PFSK-1 (cell line): Measurements from ENCODE around the gene TBC1D25.

Source experiments
- FOXP2 ChIP-seq: optimal IDR thresholded peaks from 2 replicates; pipeline ENCODE3; 2011; ENCODE audit warnings: borderline replicate concordance, control low read depth, inconsistent platforms; ENCODE audit not compliant: insufficient read depth; ENCODE audit errors: extremely low read length, extremely low read depth
- POLR2AphosphoS5 ChIP-seq: IDR thresholded peaks from 2 replicates; pipeline ENCODE4 v1.6.1; 2012; ENCODE audit warnings: low read depth, mild to moderate bottlenecking, control low read depth, low read length, moderate library complexity
- SIN3A ChIP-seq: IDR thresholded peaks from 2 replicates; pipeline ENCODE4 v1.6.1; 2012; ENCODE audit warnings: mild to moderate bottlenecking, low read length, moderate library complexity, borderline replicate concordance; ENCODE audit not compliant: insufficient read depth
- TAF1 ChIP-seq: IDR thresholded peaks from 2 replicates; pipeline ENCODE4 v1.6.1; 2012; ENCODE audit warnings: low read length, control low read depth, borderline replicate concordance; ENCODE audit not compliant: insufficient read depth
- TF ChIP-seq, protein P1 (sequence below), 2 experiments: IDR thresholded peaks; 2 replicates each; pipeline versions ENCODE4 v1.6.1 to v1.8.0; 2011 to 2012; ENCODE audit warnings: low read depth in 2 of 2, low read length in 2 of 2, control low read depth in 1 of 2, inconsistent platforms in 1 of 2, mild to moderate bottlenecking in 1 of 2, moderate library complexity in 1 of 2; ENCODE audit not compliant: insufficient read depth in 1 of 2

The TBC1D25 gene

DNA sequence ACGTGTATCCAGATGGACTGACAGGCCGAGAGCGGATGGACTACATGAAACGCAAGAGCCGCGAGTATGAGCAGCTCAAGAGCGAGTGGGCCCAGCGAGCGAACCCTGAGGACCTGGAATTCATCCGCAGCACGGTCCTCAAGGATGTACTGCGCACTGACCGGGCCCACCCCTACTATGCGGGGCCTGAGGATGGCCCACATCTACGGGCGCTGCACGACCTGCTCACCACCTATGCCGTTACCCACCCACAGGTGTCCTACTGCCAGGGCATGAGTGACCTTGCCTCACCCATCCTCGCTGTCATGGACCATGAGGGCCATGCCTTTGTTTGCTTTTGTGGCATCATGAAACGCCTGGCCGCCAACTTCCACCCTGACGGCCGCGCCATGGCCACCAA is 20.1 kb downstream of the TBC1D25 start:
- no peak for TF ChIP-seq TAF1
- no peak for TF ChIP-seq POLR2AphosphoS5
- TF ChIP-seq SIN3A: no peak
- TF ChIP-seq, protein P1, sequence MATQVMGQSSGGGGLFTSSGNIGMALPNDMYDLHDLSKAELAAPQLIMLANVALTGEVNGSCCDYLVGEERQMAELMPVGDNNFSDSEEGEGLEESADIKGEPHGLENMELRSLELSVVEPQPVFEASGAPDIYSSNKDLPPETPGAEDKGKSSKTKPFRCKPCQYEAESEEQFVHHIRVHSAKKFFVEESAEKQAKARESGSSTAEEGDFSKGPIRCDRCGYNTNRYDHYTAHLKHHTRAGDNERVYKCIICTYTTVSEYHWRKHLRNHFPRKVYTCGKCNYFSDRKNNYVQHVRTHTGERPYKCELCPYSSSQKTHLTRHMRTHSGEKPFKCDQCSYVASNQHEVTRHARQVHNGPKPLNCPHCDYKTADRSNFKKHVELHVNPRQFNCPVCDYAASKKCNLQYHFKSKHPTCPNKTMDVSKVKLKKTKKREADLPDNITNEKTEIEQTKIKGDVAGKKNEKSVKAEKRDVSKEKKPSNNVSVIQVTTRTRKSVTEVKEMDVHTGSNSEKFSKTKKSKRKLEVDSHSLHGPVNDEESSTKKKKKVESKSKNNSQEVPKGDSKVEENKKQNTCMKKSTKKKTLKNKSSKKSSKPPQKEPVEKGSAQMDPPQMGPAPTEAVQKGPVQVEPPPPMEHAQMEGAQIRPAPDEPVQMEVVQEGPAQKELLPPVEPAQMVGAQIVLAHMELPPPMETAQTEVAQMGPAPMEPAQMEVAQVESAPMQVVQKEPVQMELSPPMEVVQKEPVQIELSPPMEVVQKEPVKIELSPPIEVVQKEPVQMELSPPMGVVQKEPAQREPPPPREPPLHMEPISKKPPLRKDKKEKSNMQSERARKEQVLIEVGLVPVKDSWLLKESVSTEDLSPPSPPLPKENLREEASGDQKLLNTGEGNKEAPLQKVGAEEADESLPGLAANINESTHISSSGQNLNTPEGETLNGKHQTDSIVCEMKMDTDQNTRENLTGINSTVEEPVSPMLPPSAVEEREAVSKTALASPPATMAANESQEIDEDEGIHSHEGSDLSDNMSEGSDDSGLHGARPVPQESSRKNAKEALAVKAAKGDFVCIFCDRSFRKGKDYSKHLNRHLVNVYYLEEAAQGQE (IDR thresholded peaks at IDR 0.05; ENCODE audit: insufficient read depth in 1 of 2, low read depth in 2 of 2, low read length in 2 of 2): no peak
- no peak for TF ChIP-seq FOXP2

DNA sequence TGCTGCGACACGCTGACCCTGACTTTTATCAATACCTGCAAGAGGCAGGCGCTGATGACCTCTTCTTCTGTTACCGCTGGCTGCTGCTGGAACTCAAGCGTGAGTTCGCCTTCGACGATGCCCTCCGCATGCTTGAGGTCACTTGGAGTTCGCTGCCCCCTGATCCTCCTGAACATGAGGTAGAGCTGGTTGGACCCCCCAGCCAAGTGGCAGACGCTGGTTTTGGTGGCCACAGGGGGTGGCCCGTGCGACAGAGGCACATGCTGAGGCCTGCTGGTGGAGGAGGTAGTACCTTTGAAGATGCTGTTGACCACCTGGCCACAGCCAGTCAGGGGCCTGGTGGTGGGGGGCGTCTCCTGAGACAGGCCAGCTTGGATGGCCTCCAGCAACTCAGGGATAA is 20.5 kb downstream of the TBC1D25 start:
- TF ChIP-seq POLR2AphosphoS5: no peak
- TF ChIP-seq SIN3A: no peak
- TF ChIP-seq, protein P1 (IDR thresholded peaks at IDR 0.05; ENCODE audit: insufficient read depth in 1 of 2, low read depth in 2 of 2, low read length in 2 of 2): no peak
- no peak for TF ChIP-seq FOXP2
- TF ChIP-seq TAF1: no peak

DNA sequence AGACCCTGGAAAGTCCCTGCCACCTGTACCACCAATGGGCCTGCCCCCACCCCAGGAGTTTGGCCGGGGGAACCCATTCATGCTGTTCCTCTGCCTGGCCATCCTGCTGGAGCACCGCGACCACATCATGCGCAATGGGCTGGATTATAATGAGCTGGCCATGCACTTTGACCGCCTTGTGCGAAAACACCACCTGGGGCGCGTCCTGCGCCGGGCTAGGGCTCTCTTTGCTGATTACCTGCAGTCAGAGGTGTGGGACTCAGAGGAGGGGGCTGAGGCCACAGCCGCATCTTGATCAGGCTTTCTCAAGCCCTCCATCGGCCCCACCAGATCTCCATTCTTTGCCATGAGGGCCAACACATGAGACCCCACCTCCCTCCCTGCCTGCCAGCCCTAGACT is 21.2 kb downstream of the TBC1D25 start:
- TF ChIP-seq TAF1 (no peak), SIN3A (no peak)
- TF ChIP-seq, protein P1 (IDR thresholded peaks at IDR 0.05; ENCODE audit: insufficient read depth in 1 of 2, low read depth in 2 of 2, low read length in 2 of 2): no peak

GRCh38 chrX:48569958-48570357 is 30.4 kb downstream of the TBC1D25 start:
- TF ChIP-seq FOXP2 (no peak), TAF1 (no peak), POLR2AphosphoS5 (no peak), SIN3A (no peak)
- TF ChIP-seq, protein P1 (IDR thresholded peaks at IDR 0.05; ENCODE audit: insufficient read depth in 1 of 2, low read depth in 2 of 2, low read length in 2 of 2): no peak

- TF ChIP-seq FOXP2: no peak
- TF ChIP-seq TAF1: no peak
- 0 out of 2 replicates have a peak, but pooled peaks have one; percentile 13 for TF ChIP-seq POLR2AphosphoS5
- TF ChIP-seq, protein P1 (IDR thresholded peaks at IDR 0.05; ENCODE audit: insufficient read depth in 1 of 2, low read depth in 2 of 2, low read length in 2 of 2): no peak
- no peak for TF ChIP-seq SIN3A
These were observed 34.3 kb downstream of the TBC1D25 start for GRCh38 chrX:48573690-48574269.
